GM12864 (cell line): ENCODE data around the gene ARHGEF35.

Experiments
- DNase-seq: peaks from one replicate; pipeline ENCODE4 v3.0.0-alpha.2; 2011; ENCODE audit warnings: low read depth
- H3K4me3 ChIP-seq: 2 replicates; pipeline ENCODE4 v1.5.1; 2011; ENCODE audit warnings: mild to moderate bottlenecking, low read depth, low read length, control low read depth
- CTCF ChIP-seq: IDR thresholded peaks from 2 replicates; pipeline ENCODE4 v1.5.1; 2011; ENCODE audit warnings: low read depth, mild to moderate bottlenecking, moderate library complexity, low read length, control low read depth, inconsistent platforms; ENCODE audit errors: missing control alignments

ARHGEF35 gene

GRCh38 chr7:144144426-144144825 lies 51.2 kb downstream of the ARHGEF35 start:
- H3K4me3 ChIP-seq, result no peak overlapping the region
- TF ChIP-seq CTCF, result no peak
- no peak for DNase-seq

- no peak for TF ChIP-seq CTCF
- DNase-seq, result no peak
- H3K4me3 ChIP-seq, result no peak overlapping the region
Measured at GRCh38 chr7:144142187-144142586, 53.4 kb downstream of the ARHGEF35 start.

GRCh38 chr7:144137501-144137900 lies 58.1 kb downstream of the ARHGEF35 start:
- H3K4me3 ChIP-seq, result no peak overlapping the region
- TF ChIP-seq CTCF, result no peak
- DNase-seq, result no peak
